OCI-LY3 (cell line): Measurements from ENCODE around the gene FITM2.

ENCODE experiments used
- H2AFZ ChIP-seq: fragments of 200-600, 300-600 bp; shearing (Covaris generic); 2 replicates; pipeline ENCODE4 v1.6.0; 2014; ENCODE audit warnings: antibody characterized with exemption, low read depth, low read length
- H3K27ac ChIP-seq: fragments of 200-600, 300-600 bp; sonication (generic); 2 replicates; pipeline ENCODE4 v1.5.1; 2014; ENCODE audit warnings: mild to moderate bottlenecking, low read length, moderate library complexity, mixed read lengths
- H3K27me3 ChIP-seq: fragments of 200-600, 300-600 bp; sonication (generic); 2 replicates; pipeline ENCODE4 v1.6.1; 2014; ENCODE audit warnings: low read depth, low read length, mixed read lengths
- H3K36me3 ChIP-seq: fragments of 200-600, 300-600 bp; sonication (generic); replicated peaks from 2 replicates; pipeline ENCODE3; 2014; ENCODE audit warnings: low read depth, low read length, mixed read lengths
- H3K4me1 ChIP-seq: fragments of 300-600, 200-600 bp; sonication (generic); 2 replicates; pipeline ENCODE4 v1.6.1; 2014; ENCODE audit warnings: low read length, mixed read lengths
- H3K4me2 ChIP-seq: fragments of 200-600, 300-600 bp; sonication (generic); 2 replicates; pipeline ENCODE4 v1.6.1; 2014; ENCODE audit warnings: low read length, mixed read lengths
- H3K4me3 ChIP-seq: fragments of 300-600, 200-600 bp; sonication (generic); 2 replicates; pipeline ENCODE4 v1.5.1; 2014; ENCODE audit warnings: antibody characterized with exemption, mild to moderate bottlenecking, low read length, moderate library complexity
- H3K79me2 ChIP-seq: fragments of 300-600, 200-600 bp; shearing (Covaris generic); 2 replicates; pipeline ENCODE4 v1.6.1; 2014; ENCODE audit warnings: mild to moderate bottlenecking, low read length, mixed read lengths
- H3K9ac ChIP-seq: fragments of 300-600, 200-600 bp; shearing (Covaris generic); 2 replicates; pipeline ENCODE4 v1.6.0; 2014; ENCODE audit warnings: mild to moderate bottlenecking, low read length, moderate library complexity
- H3K9me3 ChIP-seq: fragments of 200-600, 300-600 bp; shearing (Covaris generic); 2 replicates; pipeline ENCODE4 v1.6.1; 2014; ENCODE audit warnings: low read length, mixed read lengths; ENCODE audit not compliant: insufficient read depth
- H4K20me1 ChIP-seq: fragments of 200-600, 300-600 bp; sonication (generic); 2 replicates; pipeline ENCODE4 v1.6.1; 2016; ENCODE audit warnings: low read length, mixed read lengths; ENCODE audit not compliant: insufficient read depth
- CTCF ChIP-seq: fragments of 200-600, 300-600 bp; sonication (generic); IDR thresholded peaks from 2 replicates; pipeline ENCODE4 v1.5.1; 2014; ENCODE audit warnings: antibody characterized with exemption, low read length, low read depth
- EZH2phosphoT487 ChIP-seq: fragments of 200-600 bp; shearing (Covaris generic); IDR thresholded peaks from 2 replicates; pipeline ENCODE4 v1.6.1; 2018; ENCODE audit warnings: antibody characterized with exemption, mixed run types, low read depth

Gene FITM2

GRCh38 chr20:44324343-44324742, 13.3 kb upstream of the FITM2 start:
- peaks cover 10% of the 10 kb centered on the region; the same call in 1 of the 2 replicates for H3K27me3 ChIP-seq
- H3K36me3 ChIP-seq, result no peaks in the 10 kb centered on the region
- H3K27ac ChIP-seq, result no peak overlapping the region
- H3K4me1 ChIP-seq, result peaks cover 5% of the 10 kb centered on the region; the same call in 1 of the 2 replicates
- H2AFZ ChIP-seq, result no peak overlapping the region
- H3K9ac ChIP-seq, result no peak overlapping the region
- H3K79me2 ChIP-seq, result no peaks in the 10 kb centered on the region
- H4K20me1 ChIP-seq, result no peaks in the 10 kb centered on the region
- H3K4me2 ChIP-seq, result no peak overlapping the region
- TF ChIP-seq CTCF (no peak), EZH2phosphoT487 (no peak)
- no peaks in the 10 kb centered on the region; the same call in 1 of the 2 replicates for H3K9me3 ChIP-seq
- no peak overlapping the region for H3K4me3 ChIP-seq

- H3K4me2 ChIP-seq, result no peak overlapping the region
- no peak overlapping the region for H3K27ac ChIP-seq
- H3K4me1 ChIP-seq, result no peaks in the 10 kb centered on the region
- H3K27me3 ChIP-seq, result peaks cover 24% of the 10 kb centered on the region; the same call in 1 of the 2 replicates
- TF ChIP-seq CTCF, result no peak
- no peak for TF ChIP-seq EZH2phosphoT487
- no peaks in the 10 kb centered on the region for H4K20me1 ChIP-seq
- no peak overlapping the region for H2AFZ ChIP-seq
- no peaks in the 10 kb centered on the region; the same call in 1 of the 2 replicates for H3K9me3 ChIP-seq
- H3K9ac ChIP-seq, result no peak overlapping the region
- H3K4me3 ChIP-seq, result no peak overlapping the region
- H3K79me2 ChIP-seq, result no peaks in the 10 kb centered on the region
- H3K36me3 ChIP-seq, result no peaks in the 10 kb centered on the region
Observed at GRCh38 chr20:44319839-44320422, 8.9 kb upstream of the FITM2 start.

- Histone ChIP-seq H2AFZ (no peak overlapping the region), H3K4me1 (peaks cover 5% of the 10 kb centered on the region), H3K36me3 (no peaks in the 10 kb centered on the region), H3K79me2 (peaks cover 9% of the 10 kb centered on the region), H3K9me3 (no peaks in the 10 kb centered on the region; the same call in 1 of the 2 replicates), H3K9ac (no peak overlapping the region), H3K27me3 (peaks cover 18% of the 10 kb centered on the region; the same call in 1 of the 2 replicates), H3K27ac (no peak overlapping the region), H3K4me3 (no peak overlapping the region), H4K20me1 (no peaks in the 10 kb centered on the region), H3K4me2 (no peak overlapping the region)
- no peak for TF ChIP-seq CTCF
- no peak for TF ChIP-seq EZH2phosphoT487
Observed at GRCh38 chr20:44314870-44315269, 3.9 kb upstream of the FITM2 start.

GRCh38 chr20:44309763-44310663, 989 bp downstream of the FITM2 start:
- TF ChIP-seq CTCF (no peak), EZH2phosphoT487 (no peak)
- peaks cover 9% of the 10 kb centered on the region for H3K4me1 ChIP-seq
- H3K36me3 ChIP-seq, result no peaks in the 10 kb centered on the region
- H3K9ac ChIP-seq, result peak overlapping the region; percentile 76
- peak overlapping the region; percentile 93 for H3K4me2 ChIP-seq
- H3K79me2 ChIP-seq, result peaks cover 15% of the 10 kb centered on the region
- H3K9me3 ChIP-seq, result no peaks in the 10 kb centered on the region
- H2AFZ ChIP-seq, result peak overlapping the region; percentile 81; the same call in 1 of the 2 replicates
- no peaks in the 10 kb centered on the region for H4K20me1 ChIP-seq
- peak overlapping the region; percentile 79 for H3K4me3 ChIP-seq
- H3K27ac ChIP-seq, result no peak overlapping the region
- no peaks in the 10 kb centered on the region for H3K27me3 ChIP-seq
